Esophagus muscularis mucosa (tissue), 4 donors: ENCODE data around the gene CALD1. TPM values are rescaled to one million over a fixed set of nuclear protein-coding genes. Genes with fewer than 3 reads are reported as not detected.

Source experiments
- DNase-seq: peaks from one replicate; pipeline ENCODE4 v3.0.0-alpha.2; 2017; ENCODE audit errors: extremely low spot score
- H3K27ac ChIP-seq, 4 donors: fragments of 200-600 bp; sonication (generic); replicated peaks in 1 of 4; 1 replicate in 3 of 4; 2 replicates in 1 of 4; pipeline ENCODE4 v1.5.1; 2016 to 2019; ENCODE audit warnings: mild to moderate bottlenecking in 1 of 4
- H3K27me3 ChIP-seq, 4 donors: fragments of 200-600 bp; sonication (generic); one replicate each; pipeline versions ENCODE4 v1.5.1 to v1.6.0; 2016 to 2019
- H3K36me3 ChIP-seq, 4 donors: fragments of 200-600 bp; sonication (generic); one replicate each; pipeline ENCODE4 v1.5.1; 2016 to 2019
- H3K4me1 ChIP-seq, 4 donors: fragments of 200-600 bp; sonication (generic); one replicate each; pipeline ENCODE4 v1.5.1; 2016 to 2019
- H3K4me3 ChIP-seq, 4 donors: fragments of 200-600 bp; sonication (generic); 1 replicate in 2 of 4; 2 replicates in 2 of 4; pipeline ENCODE4 v1.5.1; 2016 to 2019; ENCODE audit warnings: mild to moderate bottlenecking in 4 of 4, moderate library complexity in 1 of 4
- H3K9me3 ChIP-seq, 4 donors: fragments of 200-600 bp; sonication (generic); 1 replicate in 3 of 4; 2 replicates in 1 of 4; pipeline ENCODE4 v1.5.1; 2016 to 2019
- EP300 ChIP-seq: sonication (generic); formaldehyde crosslinking; IDR thresholded peaks from one replicate; pipeline ENCODE4 v1.6.1; 2017; ENCODE audit warnings: antibody characterized with exemption
- POLR2A ChIP-seq: fragments of 450-650 bp; IDR thresholded peaks from one replicate; pipeline ENCODE4 v1.6.1; 2017; ENCODE audit warnings: antibody characterized with exemption, moderate library complexity, mild to moderate bottlenecking, low read depth
- POLR2AphosphoS5 ChIP-seq, 2 donors: sonication (generic); formaldehyde crosslinking; IDR thresholded peaks; one replicate each; pipeline ENCODE4 v1.6.1; 2017; ENCODE audit warnings: antibody characterized with exemption in 2 of 2
- WGBS: methylation state at CpG from one replicate; pipeline ENCODE4 v1.1.5; 2018; 5-methylcytosine and 5-hydroxymethylcytosine counted together
- intact Hi-C: fragments of 100-400 bp; cut with DNase I; formaldehyde crosslinking; loops from one replicate; pipeline ENCODE4 v1.15.1; 2023
- total RNA-seq, 4 donors: library from RNA; depleted of rRNA; stranded (reverse); fragments of >200 nt; gene quantifications; one replicate each; pipeline versions ENCODE4 v1.1.0 to v1.2.1, GENCODE V29; 2016
- TF ChIP-seq, protein P1 (sequence below), 3 experiments: fragments of 200-600 bp in 2 of 3; fragments of 450-650 bp in 1 of 3; sonication (generic) in 2 of 3; IDR thresholded peaks; one replicate each; pipeline ENCODE4 v1.5.1; 2017 to 2019; ENCODE audit warnings: antibody characterized with exemption in 3 of 3, mild to moderate bottlenecking in 2 of 3, moderate library complexity in 1 of 3

Gene CALD1
- total RNA-seq, 4 donors from 2014 or later: 2,057 to 3,140 (median 2,687) TPM

DNA sequence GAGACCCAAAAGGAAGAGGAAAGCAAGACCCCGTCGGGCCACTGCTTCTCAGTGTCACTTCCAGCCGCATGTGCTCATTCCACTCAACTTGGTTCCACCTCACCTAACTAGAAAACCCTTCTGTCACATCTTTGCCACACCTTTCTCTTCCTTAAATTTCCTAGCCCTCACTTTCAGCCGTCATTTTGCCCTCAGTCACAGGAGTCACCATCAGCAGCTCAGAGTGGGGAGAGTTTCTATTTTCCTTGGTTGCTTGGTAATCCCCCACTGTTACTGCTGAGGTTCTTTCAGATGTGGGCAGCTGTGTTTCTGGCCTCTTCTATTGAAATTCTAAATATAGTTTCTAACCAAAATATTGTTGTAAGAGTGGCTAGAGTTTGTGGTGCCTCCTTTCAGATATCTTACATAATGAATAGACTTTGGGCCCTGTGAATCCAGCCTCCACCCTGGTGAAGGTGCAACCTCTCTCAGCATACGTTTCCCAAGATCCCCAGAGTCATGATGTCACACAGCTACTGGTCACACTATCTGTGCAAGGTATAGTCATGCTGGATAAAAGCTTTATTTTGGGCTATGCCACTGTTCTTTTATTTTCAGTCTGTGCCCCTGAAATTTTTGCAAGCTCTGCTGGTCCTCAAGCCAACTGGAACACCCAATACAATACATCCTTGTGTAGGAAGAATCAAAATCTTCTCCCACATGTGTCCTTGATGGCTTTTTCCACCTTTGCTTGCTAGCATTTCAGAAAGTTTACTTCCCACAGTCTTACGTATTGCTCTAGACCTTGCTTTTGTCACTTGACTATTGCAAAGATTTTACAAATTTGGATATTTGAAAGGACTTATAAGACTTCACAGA lies 216.0 kb downstream of the CALD1 start:
- WGBS: 41% methylated on average over 6 of the region's 6 CpGs
- Histone ChIP-seq H3K27ac (peak overlapping the region; percentile 48 to 63 (median 56)), H3K36me3 (peaks cover 0 to 27% (median 13%) of the 10 kb centered on the region in 4 donors), H3K4me1 (peaks cover 0 to 64% (median 53%) of the 10 kb centered on the region in 4 donors), H3K9me3 (no peaks in the 10 kb centered on the region), H3K4me3 (no peak overlapping the region), H3K27me3 (no peaks in the 10 kb centered on the region)
- TF ChIP-seq POLR2A (no peak), POLR2AphosphoS5 (IDR thresholded peaks at IDR 0.05) (no peak), EP300 (no peak)
- TF ChIP-seq, protein P1, sequence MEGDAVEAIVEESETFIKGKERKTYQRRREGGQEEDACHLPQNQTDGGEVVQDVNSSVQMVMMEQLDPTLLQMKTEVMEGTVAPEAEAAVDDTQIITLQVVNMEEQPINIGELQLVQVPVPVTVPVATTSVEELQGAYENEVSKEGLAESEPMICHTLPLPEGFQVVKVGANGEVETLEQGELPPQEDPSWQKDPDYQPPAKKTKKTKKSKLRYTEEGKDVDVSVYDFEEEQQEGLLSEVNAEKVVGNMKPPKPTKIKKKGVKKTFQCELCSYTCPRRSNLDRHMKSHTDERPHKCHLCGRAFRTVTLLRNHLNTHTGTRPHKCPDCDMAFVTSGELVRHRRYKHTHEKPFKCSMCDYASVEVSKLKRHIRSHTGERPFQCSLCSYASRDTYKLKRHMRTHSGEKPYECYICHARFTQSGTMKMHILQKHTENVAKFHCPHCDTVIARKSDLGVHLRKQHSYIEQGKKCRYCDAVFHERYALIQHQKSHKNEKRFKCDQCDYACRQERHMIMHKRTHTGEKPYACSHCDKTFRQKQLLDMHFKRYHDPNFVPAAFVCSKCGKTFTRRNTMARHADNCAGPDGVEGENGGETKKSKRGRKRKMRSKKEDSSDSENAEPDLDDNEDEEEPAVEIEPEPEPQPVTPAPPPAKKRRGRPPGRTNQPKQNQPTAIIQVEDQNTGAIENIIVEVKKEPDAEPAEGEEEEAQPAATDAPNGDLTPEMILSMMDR (IDR thresholded peaks at IDR 0.05): no peak
- intact Hi-C loops: no loop called here
- DNase-seq: no peak

DNA sequence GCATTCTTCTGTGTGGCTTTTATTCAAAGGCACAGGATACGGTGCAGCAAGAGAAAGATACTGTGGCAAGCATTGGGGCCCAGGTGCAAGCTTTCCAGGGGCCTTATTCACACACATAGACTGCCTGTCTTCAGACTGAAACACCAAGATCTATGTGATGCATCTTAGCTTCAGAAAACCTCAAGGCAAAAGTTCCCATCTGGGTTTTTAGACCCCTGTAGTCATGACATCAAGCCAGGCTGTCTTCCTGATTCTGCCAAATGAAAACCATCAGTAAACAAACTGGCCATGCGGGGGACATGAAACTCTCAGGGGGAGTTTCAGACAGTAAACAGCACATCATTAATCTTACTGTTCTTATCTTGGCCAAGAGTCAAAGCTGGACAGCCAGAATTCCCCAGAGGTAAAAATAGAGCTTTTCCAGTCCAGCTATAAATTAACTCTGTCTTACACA lies 216.7 kb downstream of the CALD1 start:
- TF ChIP-seq, protein P1 (IDR thresholded peaks at IDR 0.05): no peak
- TF ChIP-seq POLR2AphosphoS5 (IDR thresholded peaks at IDR 0.05) (no peak), EP300 (no peak), POLR2A (no peak)
- Histone ChIP-seq H3K9me3 (no peaks in the 10 kb centered on the region), H3K27me3 (no peaks in the 10 kb centered on the region), H3K27ac (peak overlapping the region in 3 of 4 donors; percentile 49 to 63 (median 62)), H3K4me3 (no peak overlapping the region), H3K4me1 (peaks cover 0 to 59% (median 47%) of the 10 kb centered on the region in 4 donors), H3K36me3 (peaks cover 0 to 27% (median 13%) of the 10 kb centered on the region in 4 donors)
- no peak for DNase-seq
- 19% methylated on average over 2 of the region's 2 CpGs for WGBS
- intact Hi-C loops: no loop called here

DNA sequence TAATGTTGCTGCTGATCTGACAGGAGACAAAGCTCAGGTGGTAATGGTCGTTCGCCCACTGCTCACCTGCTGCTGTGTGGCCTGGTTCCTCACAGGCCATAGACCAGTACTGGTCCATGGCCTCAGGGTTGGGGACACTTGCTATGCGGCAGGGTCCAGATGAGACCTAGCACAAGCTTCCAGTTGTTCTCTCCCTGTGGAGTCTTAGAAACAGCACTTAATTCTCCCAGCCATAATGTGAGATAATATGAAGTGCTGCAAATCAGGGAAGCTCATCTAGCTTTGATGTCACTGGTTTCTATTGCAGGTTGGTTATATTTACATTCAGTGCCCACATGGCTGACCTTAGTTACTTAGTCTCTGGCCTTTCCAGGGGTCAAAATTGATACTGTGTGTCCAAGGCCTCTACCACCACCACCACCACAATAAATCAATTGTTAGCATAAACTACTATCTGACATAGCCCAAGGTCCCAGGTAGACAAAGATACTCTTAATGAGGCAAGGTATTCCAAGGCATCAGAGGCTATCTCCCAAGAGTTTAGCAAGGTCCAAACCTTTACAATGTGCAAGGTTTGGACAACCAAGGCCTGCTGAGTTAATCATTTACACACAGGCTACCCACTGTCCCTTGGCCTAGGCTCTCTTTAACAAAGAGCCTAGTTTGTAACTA lies 217.9 kb downstream of the CALD1 start:
- intact Hi-C loops: no loop called here

DNA sequence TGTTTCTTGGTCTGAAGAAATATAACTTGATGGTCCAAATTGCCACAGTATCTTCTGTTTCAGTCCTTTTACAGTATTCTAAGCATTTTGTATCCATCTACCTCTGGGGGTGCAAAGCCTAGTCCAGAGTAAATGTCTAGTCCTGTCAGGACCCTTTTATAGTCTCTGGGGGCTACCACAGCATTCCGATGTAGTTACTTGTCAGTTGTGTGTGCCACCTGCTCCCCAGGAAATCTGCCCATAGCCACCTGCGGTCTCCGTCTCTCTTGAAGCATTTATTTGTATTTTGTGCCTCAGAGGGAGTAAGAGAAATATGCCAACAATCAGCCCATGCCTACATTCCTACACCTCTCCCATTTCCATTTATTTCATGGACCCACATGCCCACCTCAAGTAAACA lies 219.7 kb downstream of the CALD1 start:
- 100% methylated on average over 3 of the region's 3 CpGs for WGBS
- Histone ChIP-seq H3K27me3 (no peaks in the 10 kb centered on the region), H3K4me3 (no peak overlapping the region), H3K36me3 (peaks cover 0 to 19% (median 8%) of the 10 kb centered on the region in 4 donors), H3K9me3 (no peaks in the 10 kb centered on the region), H3K27ac (no peak overlapping the region), H3K4me1 (peaks cover 0 to 33% (median 27%) of the 10 kb centered on the region in 4 donors)
- TF ChIP-seq, protein P1 (IDR thresholded peaks at IDR 0.05): no peak
- TF ChIP-seq EP300 (no peak), POLR2A (no peak), POLR2AphosphoS5 (IDR thresholded peaks at IDR 0.05) (no peak)
- intact Hi-C loops: no loop called here
- no peak for DNase-seq

More for the DNA sequence above, 217.9 kb downstream of the CALD1 start:
- no peaks in the 10 kb centered on the region for H3K9me3 ChIP-seq
- H3K27me3 ChIP-seq: no peaks in the 10 kb centered on the region
- no peak for DNase-seq
- peaks cover 0 to 48% (median 35%) of the 10 kb centered on the region in 4 donors for H3K4me1 ChIP-seq
- no peak for TF ChIP-seq POLR2AphosphoS5 (IDR thresholded peaks at IDR 0.05)
- TF ChIP-seq, protein P1 (IDR thresholded peaks at IDR 0.05): no peak
- no peak for TF ChIP-seq EP300
- no peak for TF ChIP-seq POLR2A
- 80% methylated on average over 2 of the region's 3 CpGs for WGBS
- peaks cover 0 to 23% (median 13%) of the 10 kb centered on the region in 4 donors for H3K36me3 ChIP-seq
- H3K27ac ChIP-seq: no peak overlapping the region
- no peak overlapping the region for H3K4me3 ChIP-seq
